ENCODE data around the gene GNAS.
"Not testable (repeated sequence)": the region's sequence is repeated elsewhere in the genome, so short reads cannot be mapped to it uniquely, and the experiment has no call there.

The GNAS gene

DNA sequence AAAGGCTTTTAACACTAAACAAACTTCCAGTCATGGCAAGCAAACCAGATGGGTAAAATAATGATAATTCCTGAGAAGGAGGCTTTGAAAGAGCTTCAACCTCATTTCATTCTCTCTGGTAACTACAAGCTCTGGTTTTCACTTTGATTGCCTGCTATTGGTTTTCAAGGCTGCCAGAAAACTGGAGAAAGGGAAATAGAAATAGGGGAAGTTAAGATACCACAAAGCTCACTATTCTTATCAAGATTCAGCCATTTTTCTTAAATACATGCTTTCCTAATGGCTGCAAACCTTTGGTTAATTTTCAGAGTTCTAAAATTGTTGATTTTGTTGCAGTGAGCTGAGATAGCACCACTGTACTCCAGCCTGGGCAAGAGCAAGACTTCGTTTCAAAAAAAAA, 86.0 kb downstream of the GNAS start:
- no peak overlapping the region for H3K27ac ChIP-seq
- TF ChIP-seq, protein P1, sequence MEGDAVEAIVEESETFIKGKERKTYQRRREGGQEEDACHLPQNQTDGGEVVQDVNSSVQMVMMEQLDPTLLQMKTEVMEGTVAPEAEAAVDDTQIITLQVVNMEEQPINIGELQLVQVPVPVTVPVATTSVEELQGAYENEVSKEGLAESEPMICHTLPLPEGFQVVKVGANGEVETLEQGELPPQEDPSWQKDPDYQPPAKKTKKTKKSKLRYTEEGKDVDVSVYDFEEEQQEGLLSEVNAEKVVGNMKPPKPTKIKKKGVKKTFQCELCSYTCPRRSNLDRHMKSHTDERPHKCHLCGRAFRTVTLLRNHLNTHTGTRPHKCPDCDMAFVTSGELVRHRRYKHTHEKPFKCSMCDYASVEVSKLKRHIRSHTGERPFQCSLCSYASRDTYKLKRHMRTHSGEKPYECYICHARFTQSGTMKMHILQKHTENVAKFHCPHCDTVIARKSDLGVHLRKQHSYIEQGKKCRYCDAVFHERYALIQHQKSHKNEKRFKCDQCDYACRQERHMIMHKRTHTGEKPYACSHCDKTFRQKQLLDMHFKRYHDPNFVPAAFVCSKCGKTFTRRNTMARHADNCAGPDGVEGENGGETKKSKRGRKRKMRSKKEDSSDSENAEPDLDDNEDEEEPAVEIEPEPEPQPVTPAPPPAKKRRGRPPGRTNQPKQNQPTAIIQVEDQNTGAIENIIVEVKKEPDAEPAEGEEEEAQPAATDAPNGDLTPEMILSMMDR (conservative IDR thresholded peaks at IDR 0.05): no peak

DNA sequence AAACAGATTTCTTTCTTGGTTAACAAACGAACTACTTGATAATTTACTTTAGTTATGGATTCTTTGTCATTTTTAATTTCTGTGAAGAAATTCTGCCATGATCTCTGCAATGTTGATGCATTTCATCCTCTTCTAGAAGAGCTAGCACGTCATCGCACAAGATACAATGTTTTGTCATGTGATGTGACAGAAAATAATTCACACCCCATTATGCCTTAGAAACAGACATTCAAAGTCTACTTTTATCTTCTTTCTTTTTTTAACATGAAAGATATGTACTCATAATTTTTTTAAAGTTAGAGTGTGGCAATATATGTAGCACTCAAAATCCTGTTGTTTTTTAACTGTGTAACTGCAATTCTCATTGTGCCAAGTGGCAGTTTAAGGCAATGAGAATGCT, 89.0 kb downstream of the GNAS start:
- TF ChIP-seq, protein P1 (conservative IDR thresholded peaks at IDR 0.05): no peak

DNA sequence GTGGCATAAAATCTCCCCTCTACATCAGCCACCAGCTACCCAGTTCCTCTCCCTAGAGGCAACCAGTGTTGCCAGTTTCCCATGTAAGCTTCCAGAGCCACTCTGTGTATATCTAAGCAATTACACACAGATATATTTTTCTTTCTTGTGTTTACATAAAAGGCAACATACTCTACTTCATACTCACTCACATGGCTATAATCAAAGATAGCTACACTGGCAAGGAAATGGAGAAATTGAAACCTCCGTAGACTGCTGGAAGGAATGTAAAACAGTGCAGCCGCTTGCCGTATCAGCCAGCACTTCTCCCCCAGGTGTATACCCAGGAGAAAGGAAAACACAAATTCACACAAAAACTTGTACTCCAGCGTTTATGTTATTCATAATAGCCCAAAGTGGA, 90.0 kb downstream of the GNAS start:
- TF ChIP-seq, protein P1 (conservative IDR thresholded peaks at IDR 0.05): no peak
- H3K27ac ChIP-seq: peak overlapping the region; percentile 29; the same call in 1 of the 2 replicates

More for the DNA sequence above, 89.0 kb downstream of the GNAS start:
- peak overlapping the region; percentile 29; the same call in 1 of the 2 replicates for H3K27ac ChIP-seq

DNA sequence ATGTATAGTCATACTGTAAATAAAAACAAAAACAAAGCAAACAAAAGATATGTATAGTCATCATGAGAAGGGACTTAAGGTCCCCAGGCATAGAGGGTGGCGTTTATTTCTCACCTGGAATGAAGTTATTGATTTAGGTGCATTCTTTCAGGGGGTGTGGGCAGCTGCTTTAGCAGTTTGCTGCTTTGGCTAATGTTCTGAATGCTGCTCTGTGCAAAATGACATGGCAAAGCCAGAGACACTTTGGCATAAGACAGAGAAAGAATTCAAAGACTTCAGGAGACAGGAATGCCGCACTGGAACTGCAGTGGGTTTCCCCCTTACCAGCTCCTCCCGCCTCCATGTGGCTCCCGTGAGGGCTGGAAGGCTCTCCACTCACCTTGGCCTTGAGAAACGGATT, 92.1 kb downstream of the GNAS start:
- no peak overlapping the region for H3K27ac ChIP-seq
- TF ChIP-seq, protein P1 (conservative IDR thresholded peaks at IDR 0.05): no peak

DNA sequence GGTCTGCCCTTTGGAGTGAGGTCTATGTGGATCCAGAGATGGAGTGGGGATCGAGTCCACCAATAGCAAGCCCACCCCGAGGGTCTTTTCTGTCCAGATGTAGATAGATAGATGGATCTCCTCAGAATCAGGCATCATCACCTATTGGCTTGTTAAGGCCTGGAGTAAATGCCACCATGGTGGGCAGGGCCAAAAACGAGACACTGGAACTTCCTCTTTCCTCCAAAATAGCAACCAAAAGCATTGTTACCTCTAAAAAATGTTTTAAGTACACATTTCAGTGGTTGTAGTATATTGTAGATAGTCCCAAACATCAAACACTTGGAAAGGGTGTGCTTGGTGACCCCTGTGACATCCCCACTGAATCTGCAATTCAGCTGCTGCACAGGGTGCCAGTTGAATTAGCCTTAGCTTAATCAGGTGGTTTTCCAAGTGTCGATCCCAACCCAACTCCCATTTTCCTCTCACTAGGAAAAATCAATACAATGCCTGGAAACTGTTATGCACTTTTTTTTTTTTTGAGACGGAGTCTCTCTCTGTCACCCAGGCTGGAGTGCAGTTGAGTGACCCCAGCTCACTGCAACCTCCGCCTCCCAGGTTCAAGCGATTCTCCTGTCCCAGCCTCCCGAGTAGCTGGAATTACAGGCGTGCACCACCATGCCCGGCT, 93.6 kb downstream of the GNAS start:
- no peak overlapping the region for H3K27ac ChIP-seq
- TF ChIP-seq, protein P1 (conservative IDR thresholded peaks at IDR 0.05): no peak

DNA sequence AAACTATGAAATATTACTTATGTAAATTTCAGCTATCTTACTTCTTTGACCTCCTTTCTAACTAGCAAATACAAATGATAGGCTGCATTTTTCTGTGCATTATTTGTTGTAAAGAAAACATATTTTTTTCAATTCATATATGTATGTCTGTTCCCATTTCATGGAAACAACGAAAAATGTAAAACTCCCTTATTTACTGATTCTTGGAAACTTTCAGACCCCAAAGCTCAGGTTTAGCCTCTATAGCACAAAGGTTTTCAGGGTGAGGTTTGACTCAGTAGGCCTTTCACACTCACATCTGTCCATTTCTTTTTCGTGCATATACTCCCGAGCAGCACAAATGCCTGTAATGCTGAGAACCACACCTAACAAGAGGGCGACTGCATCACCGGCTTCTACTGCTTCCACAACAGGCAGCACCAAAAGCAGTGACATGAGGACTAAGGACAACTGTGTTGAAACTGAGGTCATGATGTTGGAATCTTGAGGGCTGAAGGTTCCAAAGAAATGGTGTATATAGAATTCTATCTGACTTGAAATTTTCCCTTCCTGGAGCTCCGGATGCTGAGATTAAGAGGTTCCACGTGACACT, 95.4 kb downstream of the GNAS start:
- H3K27ac ChIP-seq: not testable (repeated sequence)

DNA sequence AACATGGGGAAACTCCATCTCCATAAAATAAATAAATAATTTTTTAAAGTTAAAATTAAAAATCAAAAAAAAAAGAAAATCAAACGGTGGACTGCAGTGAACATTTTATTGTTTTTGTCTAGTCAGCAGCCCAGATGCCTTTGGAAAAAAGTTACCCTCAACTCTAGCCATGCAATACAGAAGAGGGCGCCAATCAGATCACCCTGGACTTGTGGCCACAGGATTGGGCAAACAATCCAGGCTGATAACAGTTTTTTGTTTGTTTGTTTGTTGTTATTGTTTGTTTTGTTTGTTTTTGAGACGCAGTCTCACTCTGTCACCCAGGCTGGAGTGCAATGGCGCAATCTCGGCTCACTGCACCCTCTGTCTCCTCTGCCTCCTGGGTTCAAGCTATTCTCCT, 98.1 kb downstream of the GNAS start:
- TF ChIP-seq, protein P1 (conservative IDR thresholded peaks at IDR 0.05): no peak
- no peak overlapping the region for H3K27ac ChIP-seq

DNA sequence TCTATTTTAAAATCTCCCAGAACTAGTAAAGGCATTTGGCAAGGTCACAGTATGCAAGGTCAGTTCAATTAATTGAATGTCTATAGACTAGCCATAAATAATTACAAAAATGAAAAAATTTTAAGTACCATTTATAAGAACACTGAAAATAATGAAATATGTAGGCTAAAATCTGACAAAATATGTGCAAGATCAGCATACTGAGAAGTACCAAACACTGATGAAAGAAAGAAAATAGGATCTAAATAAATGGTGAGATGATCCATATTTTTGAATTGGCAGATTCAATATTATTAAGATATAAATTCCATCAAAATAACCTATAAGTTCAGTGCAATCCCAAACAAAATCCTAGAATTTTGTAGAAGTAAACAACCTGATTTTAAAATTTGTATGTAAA, 100.5 kb downstream of the GNAS start:
- H3K27ac ChIP-seq: no peak overlapping the region
- TF ChIP-seq, protein P1 (conservative IDR thresholded peaks at IDR 0.05): no peak
